NCI-H1105 (cell line): ENCODE measurements around the gene ADAMTS2.

Experiments used
- DNase-seq: peaks from one replicate; lab custom pipeline; 2025; lab: John Stamatoyannopoulos, UW

ADAMTS2 gene

GRCh38 chr5:179194941-179195381 lies 150.3 kb downstream of the ADAMTS2 start:
- no peak for DNase-seq

- DNase-seq, result no peak
These were observed 150.9 kb downstream of the ADAMTS2 start for GRCh38 chr5:179194201-179194910.

- DNase-seq, result no peak
These were observed 151.5 kb downstream of the ADAMTS2 start for GRCh38 chr5:179193746-179194145.

- no peak for DNase-seq
These were observed 152.3 kb downstream of the ADAMTS2 start for GRCh38 chr5:179192891-179193470.

GRCh38 chr5:179192185-179192890 lies 152.9 kb downstream of the ADAMTS2 start:
- no peak for DNase-seq

GRCh38 chr5:179191506-179192184 lies 153.6 kb downstream of the ADAMTS2 start:
- no peak for DNase-seq

- DNase-seq, result no peak
These were observed 154.3 kb downstream of the ADAMTS2 start for GRCh38 chr5:179190851-179191505.

- no peak for DNase-seq
These were observed 156.6 kb downstream of the ADAMTS2 start for GRCh38 chr5:179188636-179189035.

GRCh38 chr5:179187681-179188575 lies 157.3 kb downstream of the ADAMTS2 start:
- DNase-seq, result no peak

- DNase-seq, result no peak
These were observed 158.0 kb downstream of the ADAMTS2 start for GRCh38 chr5:179187229-179187678.

- no peak for DNase-seq
These were observed 158.5 kb downstream of the ADAMTS2 start for GRCh38 chr5:179186801-179187200.

- no peak for DNase-seq
These were observed 159.3 kb downstream of the ADAMTS2 start for GRCh38 chr5:179185941-179186411.

- DNase-seq, result no peak
These were observed 159.9 kb downstream of the ADAMTS2 start for GRCh38 chr5:179185256-179185940.

- DNase-seq, result no peak
These were observed 160.7 kb downstream of the ADAMTS2 start for GRCh38 chr5:179184521-179185050.

- DNase-seq, result no peak
These were observed 161.8 kb downstream of the ADAMTS2 start for GRCh38 chr5:179183481-179183880.

GRCh38 chr5:179182601-179183000 lies 162.7 kb downstream of the ADAMTS2 start:
- no peak for DNase-seq

- no peak for DNase-seq
These were observed 163.3 kb downstream of the ADAMTS2 start for GRCh38 chr5:179181988-179182387.

GRCh38 chr5:179180921-179181645 lies 164.2 kb downstream of the ADAMTS2 start:
- DNase-seq, result no peak

GRCh38 chr5:179180061-179180610 lies 165.1 kb downstream of the ADAMTS2 start:
- DNase-seq, result no peak
